Vagina (tissue), 2 donors: Measurements from ENCODE around the gene FBLN7.

Experiments
- POLR2A ChIP-seq, 2 donors: fragments of 450-650 bp; IDR thresholded peaks; one replicate each; pipeline ENCODE4 v1.6.1; 2017; ENCODE audit warnings: antibody characterized with exemption in 2 of 2, mild to moderate bottlenecking in 2 of 2, moderate library complexity in 2 of 2
- TF ChIP-seq, protein P1 (sequence below), 3 experiments: fragments of 450-650 bp in 2 of 3; fragments of 200-600 bp in 1 of 3; sonication (generic) in 1 of 3; IDR thresholded peaks; one replicate each; pipeline ENCODE4 v1.5.1; 2017 to 2019; ENCODE audit warnings: antibody characterized with exemption in 3 of 3, mild to moderate bottlenecking in 2 of 3, moderate library complexity in 2 of 3

DNA sequence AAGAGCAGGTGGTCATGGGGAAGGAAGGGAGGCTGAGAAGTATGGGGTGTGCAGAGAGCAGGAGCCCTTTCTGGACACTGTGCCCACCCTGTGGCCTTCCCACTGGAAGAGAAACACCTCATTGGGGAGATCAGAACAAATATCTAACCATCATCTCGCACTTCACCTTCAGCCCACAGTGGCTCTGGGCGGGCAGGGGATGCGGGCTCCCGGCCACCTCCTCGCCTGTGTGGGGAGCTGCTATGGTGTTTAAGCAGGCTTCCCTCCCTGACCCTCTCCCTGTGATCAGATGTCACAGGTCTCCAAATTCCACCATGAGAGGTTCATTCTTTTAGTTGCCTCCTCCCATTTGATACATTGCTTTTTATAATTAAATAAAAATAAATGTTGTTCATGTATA, 5.0 kb downstream of the FBLN7 start:
- TF ChIP-seq, protein P1, sequence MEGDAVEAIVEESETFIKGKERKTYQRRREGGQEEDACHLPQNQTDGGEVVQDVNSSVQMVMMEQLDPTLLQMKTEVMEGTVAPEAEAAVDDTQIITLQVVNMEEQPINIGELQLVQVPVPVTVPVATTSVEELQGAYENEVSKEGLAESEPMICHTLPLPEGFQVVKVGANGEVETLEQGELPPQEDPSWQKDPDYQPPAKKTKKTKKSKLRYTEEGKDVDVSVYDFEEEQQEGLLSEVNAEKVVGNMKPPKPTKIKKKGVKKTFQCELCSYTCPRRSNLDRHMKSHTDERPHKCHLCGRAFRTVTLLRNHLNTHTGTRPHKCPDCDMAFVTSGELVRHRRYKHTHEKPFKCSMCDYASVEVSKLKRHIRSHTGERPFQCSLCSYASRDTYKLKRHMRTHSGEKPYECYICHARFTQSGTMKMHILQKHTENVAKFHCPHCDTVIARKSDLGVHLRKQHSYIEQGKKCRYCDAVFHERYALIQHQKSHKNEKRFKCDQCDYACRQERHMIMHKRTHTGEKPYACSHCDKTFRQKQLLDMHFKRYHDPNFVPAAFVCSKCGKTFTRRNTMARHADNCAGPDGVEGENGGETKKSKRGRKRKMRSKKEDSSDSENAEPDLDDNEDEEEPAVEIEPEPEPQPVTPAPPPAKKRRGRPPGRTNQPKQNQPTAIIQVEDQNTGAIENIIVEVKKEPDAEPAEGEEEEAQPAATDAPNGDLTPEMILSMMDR (IDR thresholded peaks at IDR 0.05) = no peak
- TF ChIP-seq POLR2A (IDR thresholded peaks at IDR 0.05) = no peak
